ENCODE measurements around the gene GABRG3.

DNA sequence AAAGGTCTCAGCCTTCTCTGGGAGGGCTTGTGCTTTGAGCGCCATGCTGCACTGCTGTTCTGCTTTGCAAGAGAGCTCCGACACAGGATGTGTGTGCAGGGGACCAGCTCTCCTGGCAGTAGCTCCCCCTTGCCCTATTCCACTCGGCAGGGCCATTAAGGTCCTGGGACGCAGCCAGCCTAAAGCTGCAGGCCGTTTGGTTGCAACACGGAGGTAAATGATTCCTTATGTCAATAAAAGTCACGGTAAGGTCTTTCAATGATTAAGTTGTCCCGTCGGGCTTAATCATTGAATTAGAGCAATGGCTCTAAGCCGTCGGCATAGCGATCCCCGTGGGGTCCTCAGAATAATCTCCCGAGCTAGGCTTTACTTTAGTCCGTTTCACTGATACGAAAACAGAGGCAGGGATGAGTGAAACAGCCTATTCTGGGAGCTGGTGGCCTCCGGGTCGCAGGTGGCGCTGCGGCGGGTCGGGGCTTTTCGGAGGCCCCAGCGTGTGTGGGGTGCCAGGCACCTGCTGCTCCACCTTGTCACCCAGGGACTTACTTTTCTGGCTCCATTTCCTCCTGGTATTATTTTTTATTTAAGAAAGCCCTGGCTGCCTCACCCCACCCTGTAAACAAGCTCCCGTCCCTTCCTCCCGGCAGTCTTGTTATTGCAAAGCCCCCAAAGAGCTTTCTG, 603.0 kb downstream of the GABRG3 start:
- TF ChIP-seq, protein P1, sequence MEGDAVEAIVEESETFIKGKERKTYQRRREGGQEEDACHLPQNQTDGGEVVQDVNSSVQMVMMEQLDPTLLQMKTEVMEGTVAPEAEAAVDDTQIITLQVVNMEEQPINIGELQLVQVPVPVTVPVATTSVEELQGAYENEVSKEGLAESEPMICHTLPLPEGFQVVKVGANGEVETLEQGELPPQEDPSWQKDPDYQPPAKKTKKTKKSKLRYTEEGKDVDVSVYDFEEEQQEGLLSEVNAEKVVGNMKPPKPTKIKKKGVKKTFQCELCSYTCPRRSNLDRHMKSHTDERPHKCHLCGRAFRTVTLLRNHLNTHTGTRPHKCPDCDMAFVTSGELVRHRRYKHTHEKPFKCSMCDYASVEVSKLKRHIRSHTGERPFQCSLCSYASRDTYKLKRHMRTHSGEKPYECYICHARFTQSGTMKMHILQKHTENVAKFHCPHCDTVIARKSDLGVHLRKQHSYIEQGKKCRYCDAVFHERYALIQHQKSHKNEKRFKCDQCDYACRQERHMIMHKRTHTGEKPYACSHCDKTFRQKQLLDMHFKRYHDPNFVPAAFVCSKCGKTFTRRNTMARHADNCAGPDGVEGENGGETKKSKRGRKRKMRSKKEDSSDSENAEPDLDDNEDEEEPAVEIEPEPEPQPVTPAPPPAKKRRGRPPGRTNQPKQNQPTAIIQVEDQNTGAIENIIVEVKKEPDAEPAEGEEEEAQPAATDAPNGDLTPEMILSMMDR (IDR thresholded peaks at IDR 0.05): no peak
- no peak for TF ChIP-seq POLR2A (IDR thresholded peaks at IDR 0.05)

All from heart left ventricle (tissue), 13 donors.